HG02840 (cell line): ENCODE measurements around the gene ARMC5.
A peak's percentile ranks its signal among the peaks of the same experiment; 100 is the strongest.
"Not testable (repeated sequence)": the region's sequence is repeated elsewhere in the genome, so short reads cannot be mapped to it uniquely, and the experiment has no call there.

Experiments
- ATAC-seq: cut with Tn5 transposase; IDR thresholded peaks from one replicate; pipeline ENCODE4 v1.9.1; 2021; ENCODE audit warnings: mild to moderate bottlenecking, moderate library complexity, moderate number of reproducible peaks; ENCODE audit not compliant: unreplicated experiment, low FRiP score

The ARMC5 gene

GRCh38 chr16:31435341-31436220, 23.7 kb upstream of the ARMC5 start:
- ATAC-seq = no peak

DNA sequence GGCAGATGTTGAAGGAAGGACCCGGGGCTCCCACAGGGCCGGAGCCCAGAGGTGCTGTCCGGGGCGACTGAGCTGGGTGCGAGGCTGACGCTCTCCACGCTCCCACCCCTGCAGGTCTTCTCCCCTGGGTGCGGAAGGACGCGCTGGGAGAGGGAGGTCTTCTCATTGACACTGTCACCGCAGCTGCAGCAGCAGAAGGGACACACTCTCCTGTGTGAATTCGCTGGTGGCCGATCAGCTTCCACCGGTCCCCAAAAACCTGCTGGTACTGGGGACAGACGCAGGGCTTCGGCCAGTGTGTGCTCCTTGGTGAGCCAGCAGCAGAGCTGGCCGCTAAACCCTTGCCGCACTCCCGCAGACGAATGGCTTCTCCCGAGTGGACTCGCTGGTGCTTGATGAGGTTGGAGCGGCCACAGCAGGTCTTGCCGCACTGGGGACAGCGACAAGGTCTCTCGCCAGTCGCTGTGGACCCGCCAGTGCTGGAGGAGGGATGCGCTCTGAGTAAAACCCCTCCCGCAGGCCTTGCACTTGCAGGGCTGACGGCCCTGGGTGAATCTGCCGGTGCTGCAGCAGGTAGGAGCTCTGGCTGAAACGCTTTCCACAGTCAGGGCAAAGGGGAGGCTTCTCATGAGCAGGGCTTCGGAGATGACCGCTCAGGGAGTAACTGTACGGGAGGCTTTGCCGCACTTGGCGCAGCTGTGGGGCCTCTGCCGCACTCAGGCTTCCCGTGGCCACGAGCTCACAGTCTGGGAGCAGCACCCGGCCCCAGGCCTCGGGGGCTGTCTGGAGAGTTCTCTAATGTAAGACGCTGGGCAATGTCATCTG, 22.9 kb upstream of the ARMC5 start:
- no peak for ATAC-seq

GRCh38 chr16:31438414-31438813, 20.9 kb upstream of the ARMC5 start:
- no peak for ATAC-seq

- not testable (repeated sequence) for ATAC-seq
Observed at GRCh38 chr16:31439023-31439422, 20.3 kb upstream of the ARMC5 start.

GRCh38 chr16:31439519-31439918, 19.8 kb upstream of the ARMC5 start:
- no peak for ATAC-seq

- no peak for ATAC-seq
Observed at GRCh38 chr16:31440516-31441184, 18.7 kb upstream of the ARMC5 start.

DNA sequence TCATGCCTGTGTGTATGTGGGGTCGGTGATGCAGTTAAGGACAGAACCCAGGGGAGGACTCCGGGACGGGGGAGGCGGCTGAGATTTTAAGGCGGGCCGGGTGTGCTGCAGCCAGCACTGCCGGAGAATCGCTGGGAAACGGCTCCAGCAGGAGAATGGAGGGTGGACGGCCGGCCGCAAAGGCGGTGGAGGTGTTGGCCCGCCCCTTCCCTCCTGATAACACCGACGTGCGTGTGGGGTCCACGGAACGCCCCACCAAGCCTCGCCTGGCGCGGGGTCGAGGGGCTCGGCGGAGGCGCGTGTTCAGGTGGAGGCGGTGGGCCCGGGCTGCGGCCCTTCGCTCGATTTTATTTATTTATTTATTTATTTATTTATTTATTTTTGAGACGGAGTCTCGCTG, 17.3 kb upstream of the ARMC5 start:
- ATAC-seq = no peak

- not testable (repeated sequence) for ATAC-seq
Observed at GRCh38 chr16:31445931-31446330, 13.4 kb upstream of the ARMC5 start.

- ATAC-seq = no peak
Observed at GRCh38 chr16:31451201-31451600, 8.1 kb upstream of the ARMC5 start.

DNA sequence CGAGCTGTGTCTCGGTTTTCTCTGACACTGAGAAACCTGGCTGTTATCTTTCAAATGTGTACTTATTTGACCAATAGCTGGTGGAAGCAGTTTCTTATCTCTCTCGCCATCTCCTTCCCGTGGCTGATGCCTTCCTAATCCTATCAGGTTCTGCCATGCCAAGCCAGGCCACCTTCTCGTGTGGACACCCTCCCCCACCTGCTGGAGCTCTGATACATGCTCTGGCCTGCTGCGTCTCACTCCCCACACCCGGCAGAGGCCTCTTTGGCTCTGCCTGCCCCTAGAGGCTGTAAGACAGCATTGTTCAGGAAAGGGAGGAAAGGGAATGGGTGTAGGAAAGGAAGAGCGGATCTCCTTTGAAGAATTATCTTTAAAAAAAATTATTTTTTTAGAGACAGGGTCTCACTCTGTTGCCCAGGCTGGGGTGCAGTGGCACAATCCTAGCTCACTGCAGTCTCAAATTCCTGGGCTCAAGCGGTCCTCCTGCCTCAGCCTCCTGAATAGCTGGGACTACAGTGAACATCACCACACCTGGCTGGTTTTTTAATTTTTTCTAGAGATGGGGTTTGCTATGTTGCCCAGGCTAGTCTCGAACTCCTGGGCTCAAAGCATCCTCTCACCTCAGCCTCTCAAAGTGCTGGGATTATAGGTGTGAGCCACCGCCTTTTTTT, 7.5 kb upstream of the ARMC5 start:
- no peak for ATAC-seq

DNA sequence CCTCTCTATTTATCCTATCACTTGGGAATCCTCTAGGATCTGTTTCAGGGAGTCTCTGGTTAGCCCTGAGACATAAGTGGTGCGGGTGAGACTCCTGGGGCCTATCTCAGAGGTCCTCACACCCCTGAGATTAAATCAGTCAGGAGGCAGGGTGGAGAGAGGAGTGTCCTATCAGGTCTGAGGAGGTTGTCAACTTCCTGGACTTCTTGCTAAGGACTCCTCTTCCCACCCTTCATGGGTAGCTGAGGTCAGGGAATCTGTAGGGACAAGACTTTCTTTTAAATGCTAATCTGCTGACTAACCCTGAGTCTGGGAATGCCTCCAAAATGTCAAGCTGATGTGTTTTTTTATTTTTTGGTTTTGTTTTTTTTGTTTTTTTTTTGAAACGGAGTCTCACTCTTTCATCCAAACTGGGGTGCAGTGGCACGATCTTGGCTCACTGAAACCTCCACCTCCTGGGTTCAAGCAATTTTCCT, 6.6 kb upstream of the ARMC5 start:
- ATAC-seq = no peak

DNA sequence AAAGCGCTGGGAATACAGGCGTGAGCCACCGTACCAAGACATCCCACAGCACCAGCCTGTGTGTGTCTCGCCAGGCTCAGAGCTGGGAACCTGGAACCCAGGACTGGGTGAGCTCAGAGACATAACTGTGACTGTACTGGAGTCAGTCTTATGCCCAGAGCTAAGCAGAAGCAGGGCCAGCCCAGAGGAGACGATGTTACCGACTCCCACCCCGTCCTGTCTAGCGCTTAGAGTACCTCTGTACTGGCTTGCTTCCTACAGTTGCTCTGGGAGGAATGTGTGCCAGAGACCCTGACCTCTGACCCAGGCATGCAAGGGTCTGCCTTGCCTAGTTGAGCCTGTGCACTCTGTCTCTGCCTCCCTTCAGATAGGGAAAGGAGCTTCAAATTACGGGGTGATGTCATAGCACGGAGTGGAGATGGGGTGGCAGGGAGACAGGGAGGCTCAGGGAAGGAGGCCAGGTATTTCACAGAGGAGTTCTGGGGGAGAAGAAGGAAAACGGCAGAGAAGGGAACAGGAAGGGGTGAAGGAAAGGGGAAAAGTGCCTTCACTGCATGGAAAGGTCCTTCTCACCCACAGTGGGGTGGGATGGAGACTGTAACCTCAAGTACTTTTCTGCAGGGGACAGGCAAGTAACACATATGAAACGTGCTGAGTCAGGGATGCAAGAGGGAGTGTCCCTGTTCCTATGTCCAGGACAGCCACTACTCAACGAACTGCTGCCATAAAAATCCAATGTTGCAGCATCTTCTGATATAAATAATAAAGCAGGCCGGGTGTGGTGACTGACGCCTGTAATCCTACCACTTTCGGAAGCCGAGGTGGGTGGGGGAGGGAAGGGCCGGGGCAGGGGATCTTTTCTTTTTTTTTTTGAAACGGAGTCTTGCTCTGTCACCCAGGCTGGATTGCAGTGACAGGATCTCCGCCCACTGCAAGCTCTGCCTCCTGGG, 5.8 kb upstream of the ARMC5 start:
- no peak for ATAC-seq

GRCh38 chr16:31455601-31456314, 3.5 kb upstream of the ARMC5 start:
- no peak for ATAC-seq

GRCh38 chr16:31456988-31457360, 2.3 kb upstream of the ARMC5 start:
- no peak for ATAC-seq

DNA sequence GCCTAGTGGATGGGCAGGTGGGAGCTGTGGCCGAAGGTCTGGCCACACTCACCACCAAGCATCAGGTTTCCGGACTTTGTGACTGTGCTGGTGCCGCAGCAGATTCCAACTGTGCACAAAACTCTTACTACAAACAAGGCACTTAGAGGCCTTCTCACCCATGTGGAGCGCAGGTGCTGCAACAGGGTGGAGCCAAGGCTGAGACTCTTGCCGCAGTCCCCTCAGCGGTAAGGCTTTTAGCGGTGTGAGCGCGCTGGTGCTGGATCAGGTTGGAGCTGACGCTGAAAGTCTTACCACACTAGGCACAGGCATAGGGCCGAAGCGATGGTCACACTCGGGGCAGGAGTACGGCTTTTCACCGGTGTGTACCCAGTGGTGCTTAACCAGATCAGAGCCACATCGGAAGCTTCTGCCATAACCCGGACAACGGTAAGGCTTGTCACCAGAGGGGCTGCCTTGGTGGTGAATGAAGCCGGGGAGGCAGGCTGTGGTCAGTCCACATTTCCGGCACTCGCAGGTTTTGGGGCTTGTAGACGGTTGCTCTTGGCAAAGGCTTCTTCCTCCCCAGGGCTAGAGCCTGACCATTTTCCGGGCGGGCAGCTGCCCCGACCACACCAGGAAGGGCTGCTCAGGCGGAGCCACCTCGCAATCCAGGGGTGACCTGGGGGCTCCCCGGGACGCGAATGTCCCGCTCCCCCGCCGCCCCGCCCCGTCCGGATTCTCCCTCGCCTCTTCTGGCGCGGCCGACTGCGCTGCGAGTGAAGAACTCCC, 1.0 kb upstream of the ARMC5 start:
- ATAC-seq = peak; percentile 1

DNA sequence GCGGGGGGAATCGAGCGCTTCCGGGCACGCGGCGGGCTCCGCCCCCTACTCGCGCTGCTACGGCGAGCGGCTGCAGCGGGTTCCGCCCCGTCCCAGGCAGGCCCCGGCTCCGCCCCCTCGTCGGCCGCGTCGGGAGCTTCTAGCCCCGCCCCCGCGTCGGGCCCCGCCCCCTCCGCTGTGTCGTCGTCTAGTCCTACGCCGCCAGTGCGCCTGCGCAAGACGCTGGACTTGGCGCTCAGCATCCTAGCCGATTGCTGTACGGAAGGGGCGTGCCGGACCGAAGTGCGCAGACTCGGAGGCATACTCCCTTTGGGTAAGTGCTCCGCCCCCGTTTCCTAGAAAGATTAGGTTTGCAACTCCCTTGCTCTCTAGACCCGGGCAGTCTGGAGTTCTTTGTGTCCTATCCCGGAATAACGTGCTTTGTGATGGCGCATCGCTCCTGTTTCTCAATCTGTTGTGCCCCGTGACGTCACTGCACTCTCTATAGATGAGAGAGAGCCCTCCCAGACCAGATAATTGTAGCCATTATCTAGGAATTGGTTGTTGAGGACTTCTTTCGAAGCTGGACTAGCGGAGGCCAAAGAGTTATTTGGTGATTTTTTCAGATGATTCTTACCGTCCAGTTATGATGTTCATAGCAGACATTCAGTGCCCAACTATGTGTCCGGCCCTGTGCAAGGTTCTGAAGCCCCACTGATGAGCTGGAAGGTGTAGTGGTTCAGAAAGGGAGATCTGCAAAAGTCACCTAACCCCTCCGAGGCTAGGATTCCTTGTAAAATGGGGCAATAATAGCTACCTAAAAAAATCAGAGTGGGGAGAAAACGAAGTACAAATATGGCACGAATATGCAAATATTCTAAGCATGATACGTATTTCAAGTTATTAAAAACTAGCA, 633 bp downstream of the ARMC5 start:
- peak; percentile 76 for ATAC-seq

DNA sequence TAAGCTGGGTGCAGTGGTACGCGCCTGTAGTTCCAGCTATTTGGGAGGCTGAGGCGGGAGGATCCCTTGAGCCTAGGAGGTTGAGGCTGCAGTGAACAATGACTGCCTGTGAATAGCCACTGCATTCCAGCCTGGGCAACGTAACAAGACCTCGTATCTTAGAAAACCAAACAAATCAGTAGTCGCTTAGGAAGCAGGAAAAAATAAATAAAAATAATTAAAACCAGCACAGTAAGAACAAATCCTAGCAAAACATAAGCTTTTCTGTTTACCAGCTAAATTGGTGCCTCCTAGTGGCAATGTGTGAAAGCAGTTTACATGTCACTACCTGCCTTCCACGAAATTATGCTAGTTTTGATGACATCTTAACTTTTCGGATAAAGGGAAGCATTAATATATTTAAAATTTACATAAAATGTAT, 1.3 kb downstream of the ARMC5 start:
- no peak for ATAC-seq
